AG09319 (cell line): ENCODE data around the gene EVC2.

Source experiments
- DNase-seq: peaks from one replicate; pipeline ENCODE4 v3.0.0-alpha.2; 2010; ENCODE audit warnings: low read depth; ENCODE audit errors: extremely low read depth
- CTCF ChIP-seq: IDR thresholded peaks from 2 replicates; pipeline ENCODE4 v1.5.1; 2011; ENCODE audit warnings: low read depth, mild to moderate bottlenecking, inconsistent platforms, low read length, moderate library complexity

The EVC2 gene

GRCh38 chr4:5693871-5694270 is 14.5 kb downstream of the EVC2 start:
- TF ChIP-seq CTCF = no peak
- DNase-seq = no peak

- DNase-seq = no peak
- TF ChIP-seq CTCF = no peak
Observed at GRCh38 chr4:5691491-5692132, 16.7 kb downstream of the EVC2 start.

GRCh38 chr4:5689065-5689464 is 19.3 kb downstream of the EVC2 start:
- TF ChIP-seq CTCF = no peak

GRCh38 chr4:5686338-5686737 is 22.0 kb downstream of the EVC2 start:
- no peak for TF ChIP-seq CTCF
- no peak for DNase-seq

More at GRCh38 chr4:5689065-5689464, 19.3 kb downstream of the EVC2 start:
- no peak for DNase-seq

GRCh38 chr4:5685296-5685695 is 23.1 kb downstream of the EVC2 start:
- no peak for TF ChIP-seq CTCF
- no peak for DNase-seq

GRCh38 chr4:5683566-5683965 is 24.8 kb downstream of the EVC2 start:
- DNase-seq = no peak

GRCh38 chr4:5678977-5679376 is 29.4 kb downstream of the EVC2 start:
- DNase-seq = no peak
- TF ChIP-seq CTCF = no peak

More at GRCh38 chr4:5683566-5683965, 24.8 kb downstream of the EVC2 start:
- no peak for TF ChIP-seq CTCF
